ENCODE results near the gene USP17L30.
"Not testable (repeated sequence)": the region's sequence is repeated elsewhere in the genome, so short reads cannot be mapped to it uniquely, and the experiment has no call there.

Gene USP17L30

GRCh38 chr4:9362829-9363228 is at the start of gene USP17L30:
Gene USP17L30, plus strand, starts transcription at chr4:9363129. Its CDS starts 0 bp downstream, at chr4:9363129.
- DNase-seq (ENCODE audit: low read depth in 2 of 2), result not testable (repeated sequence)

DNA sequence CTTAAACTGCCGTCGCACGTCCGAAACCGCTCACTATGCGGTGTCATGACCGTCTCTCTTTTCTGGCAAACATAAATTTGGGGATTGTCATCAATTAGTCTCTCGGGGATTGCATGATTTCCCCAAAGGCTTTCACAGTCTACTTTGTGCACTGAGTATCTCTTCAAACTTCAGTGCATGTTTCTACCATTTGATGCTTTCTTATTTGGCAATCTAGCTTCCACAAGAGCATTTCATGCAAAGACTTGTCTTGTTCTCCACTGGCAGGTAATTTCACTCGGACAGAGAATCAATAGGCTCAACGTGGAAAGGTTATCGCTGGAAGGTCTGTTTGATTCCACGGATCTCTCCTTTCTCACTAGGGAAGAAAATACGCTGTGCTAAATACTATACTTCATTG is 38.7 kb upstream of the USP17L30 start:
- DNase-seq (ENCODE audit: low read depth in 2 of 2), result not testable (repeated sequence)

DNA sequence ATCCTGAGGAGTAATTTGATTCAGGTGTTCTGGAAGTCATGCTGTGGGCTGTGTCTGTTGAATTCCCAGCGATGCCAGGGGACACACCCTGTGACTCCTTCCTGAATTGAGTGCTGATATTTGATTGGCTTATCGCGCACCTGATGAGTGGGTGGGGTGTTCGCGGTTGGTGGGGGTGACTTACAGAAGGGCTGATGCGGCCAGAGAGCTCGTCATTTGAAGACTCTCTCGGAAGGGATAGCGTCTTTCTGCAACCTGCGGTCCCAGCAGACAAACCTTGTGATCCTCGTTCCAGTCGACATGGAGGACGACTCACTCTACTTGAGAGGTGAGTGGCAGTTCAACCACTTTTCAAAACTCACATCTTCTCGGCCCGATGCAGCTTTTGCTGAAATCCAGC is 38.1 kb upstream of the USP17L30 start, which contains the start of gene USP17L24:
TSS of gene USP17L24 (plus strand) at position 301 of the 400 bp plus-strand sequence. CDS start at position 301, 0 bp downstream.
- DNase-seq (ENCODE audit: low read depth in 2 of 2), result not testable (repeated sequence)

DNA sequence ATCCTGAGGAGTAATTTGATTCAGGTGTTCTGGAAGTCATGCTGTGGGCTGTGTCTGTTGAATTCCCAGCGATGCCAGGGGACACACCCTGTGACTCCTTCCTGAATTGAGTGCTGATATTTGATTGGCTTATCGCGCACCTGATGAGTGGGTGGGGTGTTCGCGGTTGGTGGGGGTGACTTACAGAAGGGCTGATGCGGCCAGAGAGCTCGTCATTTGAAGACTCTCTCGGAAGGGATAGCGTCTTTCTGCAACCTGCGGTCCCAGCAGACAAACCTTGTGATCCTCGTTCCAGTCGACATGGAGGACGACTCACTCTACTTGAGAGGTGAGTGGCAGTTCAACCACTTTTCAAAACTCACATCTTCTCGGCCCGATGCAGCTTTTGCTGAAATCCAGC is 33.3 kb upstream of the USP17L30 start, which contains the start of gene USP17L25:
TSS of gene USP17L25 (plus strand) at position 301 of the 400 bp plus-strand sequence. CDS start at position 301, 0 bp downstream.
- not testable (repeated sequence) for DNase-seq (ENCODE audit: low read depth in 2 of 2)

DNA sequence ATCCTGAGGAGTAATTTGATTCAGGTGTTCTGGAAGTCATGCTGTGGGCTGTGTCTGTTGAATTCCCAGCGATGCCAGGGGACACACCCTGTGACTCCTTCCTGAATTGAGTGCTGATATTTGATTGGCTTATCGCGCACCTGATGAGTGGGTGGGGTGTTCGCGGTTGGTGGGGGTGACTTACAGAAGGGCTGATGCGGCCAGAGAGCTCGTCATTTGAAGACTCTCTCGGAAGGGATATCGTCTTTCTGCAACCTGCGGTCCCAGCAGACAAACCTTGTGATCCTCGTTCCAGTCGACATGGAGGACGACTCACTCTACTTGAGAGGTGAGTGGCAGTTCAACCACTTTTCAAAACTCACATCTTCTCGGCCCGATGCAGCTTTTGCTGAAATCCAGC is 28.6 kb upstream of the USP17L30 start, which contains the start of gene USP17L26:
TSS of gene USP17L26 (plus strand) at position 301 of the 400 bp plus-strand sequence. CDS start at position 301, 0 bp downstream.
- DNase-seq (ENCODE audit: low read depth in 2 of 2), result not testable (repeated sequence)

- DNase-seq (ENCODE audit: low read depth in 2 of 2), result not testable (repeated sequence)
These were observed 23.8 kb upstream of the USP17L30 start, which contains the start of gene USP17L5 for GRCh38 chr4:9339103-9339502. Gene USP17L5, plus strand, starts transcription at chr4:9339403. Its CDS starts 0 bp downstream, at chr4:9339403.

DNA sequence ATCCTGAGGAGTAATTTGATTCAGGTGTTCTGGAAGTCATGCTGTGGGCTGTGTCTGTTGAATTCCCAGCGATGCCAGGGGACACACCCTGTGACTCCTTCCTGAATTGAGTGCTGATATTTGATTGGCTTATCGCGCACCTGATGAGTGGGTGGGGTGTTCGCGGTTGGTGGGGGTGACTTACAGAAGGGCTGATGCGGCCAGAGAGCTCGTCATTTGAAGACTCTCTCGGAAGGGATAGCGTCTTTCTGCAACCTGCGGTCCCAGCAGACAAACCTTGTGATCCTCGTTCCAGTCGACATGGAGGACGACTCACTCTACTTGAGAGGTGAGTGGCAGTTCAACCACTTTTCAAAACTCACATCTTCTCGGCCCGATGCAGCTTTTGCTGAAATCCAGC is 19.1 kb upstream of the USP17L30 start, which contains the start of gene USP17L27:
TSS of gene USP17L27 (plus strand) at position 301 of the 400 bp plus-strand sequence. CDS start at position 301, 0 bp downstream.
- not testable (repeated sequence) for DNase-seq (ENCODE audit: low read depth in 2 of 2)

- DNase-seq (ENCODE audit: low read depth in 2 of 2), result not testable (repeated sequence)
These were observed 14.3 kb upstream of the USP17L30 start, which contains the start of gene USP17L28 for GRCh38 chr4:9348593-9348992. Gene USP17L28, plus strand, starts transcription at chr4:9348893. Its CDS starts 0 bp downstream, at chr4:9348893.

GRCh38 chr4:9350866-9351265 is 12.1 kb upstream of the USP17L30 start:
- DNase-seq (ENCODE audit: low read depth in 2 of 2), result not testable (repeated sequence)

DNA sequence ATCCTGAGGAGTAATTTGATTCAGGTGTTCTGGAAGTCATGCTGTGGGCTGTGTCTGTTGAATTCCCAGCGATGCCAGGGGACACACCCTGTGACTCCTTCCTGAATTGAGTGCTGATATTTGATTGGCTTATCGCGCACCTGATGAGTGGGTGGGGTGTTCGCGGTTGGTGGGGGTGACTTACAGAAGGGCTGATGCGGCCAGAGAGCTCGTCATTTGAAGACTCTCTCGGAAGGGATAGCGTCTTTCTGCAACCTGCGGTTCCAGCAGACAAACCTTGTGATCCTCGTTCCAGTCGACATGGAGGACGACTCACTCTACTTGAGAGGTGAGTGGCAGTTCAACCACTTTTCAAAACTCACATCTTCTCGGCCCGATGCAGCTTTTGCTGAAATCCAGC is 9.6 kb upstream of the USP17L30 start, which contains the start of gene USP17L29:
TSS of gene USP17L29 (plus strand) at position 301 of the 400 bp plus-strand sequence. CDS start at position 301, 0 bp downstream.
- not testable (repeated sequence) for DNase-seq (ENCODE audit: low read depth in 2 of 2)

- DNase-seq (ENCODE audit: low read depth in 2 of 2), result not testable (repeated sequence)
These were observed 17.0 kb downstream of the USP17L30 start for GRCh38 chr4:9379881-9380280.

DNA sequence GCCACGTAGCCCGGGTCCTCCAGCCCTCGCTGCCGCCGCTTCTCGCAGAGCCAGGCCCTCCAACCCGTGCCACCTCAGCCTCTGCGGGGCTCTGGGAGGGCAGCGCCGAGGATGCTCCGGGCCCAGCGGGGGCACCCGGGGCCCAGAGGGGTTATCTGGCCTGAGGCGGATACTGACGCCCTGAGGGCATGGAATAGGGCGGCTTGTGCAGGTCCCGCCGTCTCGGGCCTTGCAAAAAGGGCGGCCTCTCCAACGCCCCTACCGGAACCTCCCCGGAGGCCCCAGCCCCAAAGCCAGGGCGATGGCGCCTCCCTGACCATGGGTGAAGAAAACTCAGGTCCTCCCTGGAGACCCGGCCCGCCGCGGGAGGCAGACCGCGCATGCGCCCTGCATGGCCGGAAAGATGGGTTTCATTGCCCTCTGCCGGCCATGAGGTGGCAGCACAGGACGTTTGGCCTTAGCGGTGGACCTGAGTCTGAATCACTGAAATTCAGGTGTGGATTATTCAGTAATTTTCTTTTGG is 18.1 kb downstream of the USP17L30 start:
- DNase-seq (ENCODE audit: low read depth in 2 of 2), result peak in 1 of 2 donors; percentile 38

DNA sequence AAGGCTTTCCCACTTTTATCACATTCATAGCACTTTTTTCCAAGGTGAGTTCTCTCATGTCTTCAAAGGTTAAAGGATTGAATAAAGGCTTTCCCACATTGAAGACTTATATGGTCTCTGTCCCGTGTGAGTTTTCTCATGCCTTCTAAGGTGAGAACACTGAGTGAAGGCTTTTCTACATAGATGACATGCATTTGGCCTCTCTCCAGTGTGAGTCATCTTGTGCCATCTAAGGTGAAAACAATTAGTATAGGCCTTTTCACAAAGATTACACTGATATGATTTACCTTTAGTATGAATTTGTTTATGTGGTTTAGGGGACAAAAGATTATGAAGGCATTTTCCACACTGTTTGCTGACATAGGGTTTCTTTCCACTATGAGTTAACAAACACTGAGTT is 21.2 kb downstream of the USP17L30 start:
- no peak for DNase-seq (ENCODE audit: low read depth in 2 of 2)

DNA sequence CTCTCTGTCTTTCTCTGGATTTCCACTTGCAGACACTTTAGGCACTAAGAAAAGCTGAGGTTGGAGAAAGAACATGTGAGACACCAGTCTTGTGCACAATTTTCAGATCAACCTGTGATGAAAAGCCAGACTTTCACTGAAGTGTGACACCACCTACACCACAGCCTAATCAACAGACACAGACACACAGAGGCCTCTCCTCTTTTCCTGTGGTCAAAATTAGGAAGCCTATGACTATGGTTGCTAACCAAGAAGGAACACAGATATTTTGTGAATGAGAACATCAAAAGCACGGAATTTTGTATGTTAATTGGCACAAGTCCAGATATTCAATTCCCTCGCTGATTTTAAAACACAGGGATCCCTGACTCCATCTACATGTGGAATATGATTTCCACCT is 26.1 kb downstream of the USP17L30 start:
- DNase-seq (ENCODE audit: low read depth in 2 of 2), result not testable (repeated sequence)

DNA sequence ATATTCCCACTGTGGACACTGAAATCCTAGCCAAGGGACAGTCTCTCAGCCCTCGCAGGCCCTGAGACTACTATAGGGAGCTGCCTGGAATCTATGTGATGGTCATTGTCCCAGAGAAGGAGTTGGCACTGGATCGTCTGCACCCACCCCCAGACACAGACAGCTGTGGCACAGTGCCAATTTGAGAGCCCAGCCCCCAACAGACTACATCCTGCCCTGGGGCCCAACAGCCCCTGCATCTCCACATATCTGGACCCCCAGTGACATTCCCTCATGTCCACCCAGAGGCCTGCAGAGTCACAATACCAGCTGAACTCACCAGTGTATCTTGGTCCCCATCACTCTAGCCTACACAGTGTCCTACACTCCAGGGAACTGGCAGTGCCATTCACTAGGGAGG is 42.8 kb downstream of the USP17L30 start:
- DNase-seq (ENCODE audit: low read depth in 2 of 2), result not testable (repeated sequence)

GRCh38 chr4:9406491-9406890 is 43.6 kb downstream of the USP17L30 start:
- not testable (repeated sequence) for DNase-seq (ENCODE audit: low read depth in 2 of 2)

- DNase-seq (ENCODE audit: low read depth in 2 of 2), result no peak
These were observed 46.9 kb downstream of the USP17L30 start for GRCh38 chr4:9409793-9410192.
